ENCODE measurements around the gene EMC8.

DNA sequence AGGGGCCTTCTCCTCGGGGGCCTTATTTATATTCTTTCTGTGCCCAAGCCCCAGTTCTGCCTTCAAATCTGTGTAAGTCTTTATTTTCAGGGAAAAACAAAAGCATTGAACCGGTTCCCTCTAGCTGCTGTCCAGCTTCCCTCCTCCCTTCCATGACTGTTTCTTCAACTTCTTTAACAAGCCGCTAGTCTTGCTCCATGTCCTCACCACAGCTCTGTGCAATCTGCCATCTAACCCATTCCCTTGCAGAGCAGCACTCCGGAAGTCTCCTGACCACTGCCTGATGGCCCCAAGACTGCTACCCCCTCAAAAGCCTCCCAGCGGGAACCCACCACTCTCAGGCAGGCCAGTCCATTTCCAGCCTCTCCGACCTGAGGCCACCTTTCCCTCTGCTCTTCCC lies 16.9 kb downstream of the EMC8 start:
- TF ChIP-seq POLR2A (IDR thresholded peaks at IDR 0.05) (no peak), POLR2AphosphoS5 (IDR thresholded peaks at IDR 0.05) (no peak)
- TF ChIP-seq, protein P1, sequence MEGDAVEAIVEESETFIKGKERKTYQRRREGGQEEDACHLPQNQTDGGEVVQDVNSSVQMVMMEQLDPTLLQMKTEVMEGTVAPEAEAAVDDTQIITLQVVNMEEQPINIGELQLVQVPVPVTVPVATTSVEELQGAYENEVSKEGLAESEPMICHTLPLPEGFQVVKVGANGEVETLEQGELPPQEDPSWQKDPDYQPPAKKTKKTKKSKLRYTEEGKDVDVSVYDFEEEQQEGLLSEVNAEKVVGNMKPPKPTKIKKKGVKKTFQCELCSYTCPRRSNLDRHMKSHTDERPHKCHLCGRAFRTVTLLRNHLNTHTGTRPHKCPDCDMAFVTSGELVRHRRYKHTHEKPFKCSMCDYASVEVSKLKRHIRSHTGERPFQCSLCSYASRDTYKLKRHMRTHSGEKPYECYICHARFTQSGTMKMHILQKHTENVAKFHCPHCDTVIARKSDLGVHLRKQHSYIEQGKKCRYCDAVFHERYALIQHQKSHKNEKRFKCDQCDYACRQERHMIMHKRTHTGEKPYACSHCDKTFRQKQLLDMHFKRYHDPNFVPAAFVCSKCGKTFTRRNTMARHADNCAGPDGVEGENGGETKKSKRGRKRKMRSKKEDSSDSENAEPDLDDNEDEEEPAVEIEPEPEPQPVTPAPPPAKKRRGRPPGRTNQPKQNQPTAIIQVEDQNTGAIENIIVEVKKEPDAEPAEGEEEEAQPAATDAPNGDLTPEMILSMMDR (IDR thresholded peaks at IDR 0.05): no peak

Data from gastroesophageal sphincter (tissue), 3 donors.